ENCODE results near the gene IL1R1.
"Not testable (repeated sequence)": the region's sequence is repeated elsewhere in the genome, so short reads cannot be mapped to it uniquely, and the experiment has no call there.

Gene IL1R1

GRCh38 chr2:102122909-102123308, 19.6 kb upstream of the IL1R1 start:
- no peak overlapping the region for H3K27ac ChIP-seq
- no peak for DNase-seq (ENCODE audit: low spot score)
- CTCF ChIA-PET = interaction anchor here (0.6 kb wide), 1 partner anchor 201 kb away, joined by 4 read pairs; no protein-coding TSS in a partner anchor
- POLR2A ChIA-PET (ENCODE audit: low non-redundant PET) = no interaction called here
- no peak for TF ChIP-seq CTCF (conservative IDR thresholded peaks at IDR 0.05; ENCODE audit: low read depth)

DNA sequence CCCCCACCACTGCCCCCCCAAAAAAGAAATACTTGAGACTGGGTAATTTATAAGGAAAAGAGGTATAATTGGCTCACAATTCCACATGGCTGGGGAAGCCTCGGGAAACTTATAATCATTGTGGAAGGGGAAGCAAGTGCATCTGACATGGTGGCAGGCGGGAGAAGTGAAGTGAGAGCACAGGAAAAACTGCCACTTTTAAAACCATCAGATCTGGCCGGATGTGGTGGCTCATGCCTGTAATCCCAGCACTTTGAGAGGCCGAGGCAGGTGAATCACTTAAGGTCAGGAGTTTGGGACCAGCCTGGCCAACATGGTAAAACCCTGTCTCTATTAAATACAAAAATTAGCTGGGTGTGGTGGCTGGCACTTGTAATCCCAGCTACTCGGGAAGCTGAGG, 18.1 kb upstream of the IL1R1 start:
- DNase-seq (ENCODE audit: low spot score); H3K27ac ChIP-seq; CTCF ChIA-PET; POLR2A ChIA-PET (ENCODE audit: low non-redundant PET): not testable (repeated sequence)

DNA sequence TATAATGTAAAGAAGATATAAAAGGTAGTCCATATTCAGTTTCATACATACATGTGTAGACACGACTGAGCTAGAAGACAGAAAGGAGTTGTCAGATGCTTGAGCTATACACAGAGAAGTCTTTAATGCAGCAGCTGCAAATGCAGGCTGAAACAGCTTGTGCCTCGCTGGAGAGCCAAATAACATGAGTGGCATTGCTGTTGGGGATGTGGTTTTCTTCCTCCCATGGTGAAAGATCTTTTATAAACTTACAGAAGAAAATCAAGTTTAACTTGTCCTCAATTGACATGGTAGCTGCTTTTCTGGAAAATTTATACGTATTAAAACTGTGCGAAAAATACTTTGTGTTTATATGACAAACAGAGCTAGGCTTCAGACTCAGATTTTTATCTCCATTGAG, 16.4 kb upstream of the IL1R1 start:
- TF ChIP-seq CTCF (conservative IDR thresholded peaks at IDR 0.05; ENCODE audit: low read depth) = no peak
- CTCF ChIA-PET = no interaction called here
- no peak for DNase-seq (ENCODE audit: low spot score)
- POLR2A ChIA-PET (ENCODE audit: low non-redundant PET) = no interaction called here
- no peak overlapping the region for H3K27ac ChIP-seq

DNA sequence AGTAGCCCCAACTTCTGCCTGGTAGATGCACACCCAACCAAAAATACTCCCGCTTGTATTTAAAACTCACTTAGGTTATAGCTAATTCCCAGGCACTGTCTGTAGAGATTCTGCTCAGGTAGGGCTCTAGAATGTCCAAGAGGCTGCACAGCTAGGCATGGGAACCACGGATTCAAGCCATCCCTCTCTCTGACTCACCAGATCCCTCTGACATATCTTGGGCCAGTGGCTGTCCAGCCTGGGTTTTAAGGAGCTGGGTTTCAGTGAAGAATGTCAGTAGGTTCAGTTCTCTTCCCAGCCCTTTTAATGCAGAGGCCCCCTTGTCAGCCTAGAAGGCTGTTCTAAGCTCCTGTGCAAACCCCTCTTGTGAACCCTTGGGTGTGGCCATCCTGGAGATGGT, 15.9 kb upstream of the IL1R1 start:
- no peak for DNase-seq (ENCODE audit: low spot score)
- no peak for TF ChIP-seq CTCF (conservative IDR thresholded peaks at IDR 0.05; ENCODE audit: low read depth)
- peak overlapping the region; percentile 50 for H3K27ac ChIP-seq
- ChIA-PET POLR2A (ENCODE audit: low non-redundant PET) (no interaction called here), CTCF (no interaction called here)

DNA sequence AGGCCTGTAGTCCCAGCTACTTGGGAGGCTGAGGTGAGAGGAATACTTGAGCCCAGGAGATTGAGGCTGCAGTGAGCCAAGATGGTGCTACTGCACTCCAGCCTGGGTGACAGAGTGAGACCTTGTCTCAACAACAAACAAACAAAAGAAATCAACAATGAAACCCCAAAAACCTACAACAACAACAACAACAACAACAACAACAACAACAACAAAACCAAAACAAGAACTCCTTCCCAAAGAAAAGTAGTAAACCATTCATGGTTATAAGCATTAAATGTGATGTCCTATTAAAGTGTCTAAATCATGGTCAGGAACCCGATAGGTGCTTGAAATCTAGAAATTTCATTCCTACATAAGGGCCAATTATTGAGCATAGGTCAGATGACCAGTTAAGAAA, 13.5 kb upstream of the IL1R1 start:
- CTCF ChIA-PET = no interaction called here
- no peak overlapping the region for H3K27ac ChIP-seq
- DNase-seq (ENCODE audit: low spot score) = no peak
- POLR2A ChIA-PET (ENCODE audit: low non-redundant PET) = no interaction called here
- no peak for TF ChIP-seq CTCF (conservative IDR thresholded peaks at IDR 0.05; ENCODE audit: low read depth)

DNA sequence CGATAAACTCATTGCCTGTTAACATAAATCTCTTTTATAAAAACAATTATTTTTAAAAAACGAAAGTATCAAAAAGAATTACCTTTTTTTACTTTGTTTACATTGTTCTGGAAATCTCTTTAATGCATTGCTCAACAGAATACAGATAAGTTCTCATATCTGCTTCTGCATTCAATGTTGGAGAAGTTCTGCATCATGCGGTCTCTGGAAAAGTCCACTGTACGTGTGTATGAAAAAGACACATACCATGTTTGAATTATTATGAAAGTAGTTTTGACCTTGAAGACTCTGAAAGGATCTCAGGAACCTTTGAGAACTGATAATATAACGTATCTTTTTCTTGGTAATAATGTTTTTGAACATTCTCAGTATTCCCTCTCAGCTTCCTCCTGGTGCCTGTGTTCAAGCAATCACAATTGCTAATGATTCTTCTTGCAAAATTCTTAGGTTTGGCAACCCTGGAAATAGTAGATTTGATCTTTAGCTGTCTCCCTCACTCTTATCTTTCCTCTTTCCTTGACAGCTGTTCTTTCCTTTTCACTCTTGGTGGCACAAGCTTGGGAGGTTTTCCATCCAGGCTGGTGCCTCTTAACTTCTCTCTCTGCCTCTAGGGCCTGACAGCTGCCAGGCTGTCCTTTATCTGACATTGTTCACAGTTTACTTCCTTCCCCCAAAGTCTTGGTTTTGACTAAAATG, 12.4 kb upstream of the IL1R1 start:
- POLR2A ChIA-PET (ENCODE audit: low non-redundant PET) = no interaction called here
- TF ChIP-seq CTCF (conservative IDR thresholded peaks at IDR 0.05; ENCODE audit: low read depth) = no peak
- no peak overlapping the region for H3K27ac ChIP-seq
- CTCF ChIA-PET = interaction anchor here (0.7 to 0.9 kb wide), 2 partner anchors 109 to 110 kb away, joined by 3 to 4 read pairs; no protein-coding TSS in a partner anchor
- no peak for DNase-seq (ENCODE audit: low spot score)

GRCh38 chr2:102130647-102130991, 11.9 kb upstream of the IL1R1 start:
- CTCF ChIA-PET = interaction anchor here (0.7 to 0.9 kb wide), 2 partner anchors 108 to 110 kb away, joined by 3 to 4 read pairs; no protein-coding TSS in a partner anchor
- POLR2A ChIA-PET (ENCODE audit: low non-redundant PET) = no interaction called here
- no peak for DNase-seq (ENCODE audit: low spot score)
- TF ChIP-seq CTCF (conservative IDR thresholded peaks at IDR 0.05; ENCODE audit: low read depth) = no peak
- H3K27ac ChIP-seq = no peak overlapping the region
